H1 (cell line): Measurements from ENCODE around the gene MYH13.

Experiments used
- CTCF ChIP-seq, 3 experiments: IDR thresholded peaks; 1 replicate in 2 of 3; 2 replicates in 1 of 3; pipeline versions ENCODE4 v1.5.1 to v1.6.1; 2011; ENCODE audit warnings: low read length in 3 of 3, mild to moderate bottlenecking in 3 of 3, inconsistent platforms in 2 of 3, low read depth in 1 of 3, moderate library complexity in 1 of 3; ENCODE audit not compliant: insufficient read depth in 1 of 3; ENCODE audit errors: control extremely low read depth in 1 of 3
- E2F6 ChIP-seq: IDR thresholded peaks from 2 replicates; pipeline ENCODE4 v1.6.1; 2012; ENCODE audit warnings: inconsistent platforms
- EZH2 ChIP-seq: fragments of 200-600 bp; sonication (generic); IDR thresholded peaks from 2 replicates; pipeline ENCODE4 v1.7.1; 2012; ENCODE audit warnings: low read depth, mild to moderate bottlenecking, moderate library complexity, low read length, inconsistent platforms; ENCODE audit not compliant: severe bottlenecking
- FOSL1 ChIP-seq: IDR thresholded peaks from 2 replicates; pipeline ENCODE4 v1.6.1; 2011; ENCODE audit warnings: mild to moderate bottlenecking, low read depth, low read length, moderate library complexity; ENCODE audit not compliant: insufficient read depth
- MAX ChIP-seq: IDR thresholded peaks from 2 replicates; pipeline ENCODE4 v1.6.1; 2012; ENCODE audit warnings: inconsistent platforms
- NRF1 ChIP-seq: IDR thresholded peaks from 2 replicates; pipeline ENCODE4 v1.6.1; 2011; ENCODE audit warnings: mild to moderate bottlenecking, low read depth, low read length, improper control_type of control experiment
- POLR2AphosphoS5 ChIP-seq: IDR thresholded peaks from 2 replicates; pipeline ENCODE4 v1.6.1; 2011; ENCODE audit warnings: low read depth, low read length
- POU5F1 ChIP-seq: IDR thresholded peaks from 2 replicates; pipeline ENCODE4 v1.6.1; 2011; ENCODE audit warnings: low read depth, mild to moderate bottlenecking, low read length, moderate library complexity
- RAD21 ChIP-seq, 2 experiments: IDR thresholded peaks in 1 of 2; conservative IDR thresholded peaks in 1 of 2; 2 replicates each; pipeline ENCODE4 v1.6.1; 2011; ENCODE audit warnings: low read depth in 2 of 2, low read length in 2 of 2, improper control_type of control experiment in 1 of 2, inconsistent platforms in 1 of 2, mild to moderate bottlenecking in 1 of 2, moderate library complexity in 1 of 2
- SP1 ChIP-seq: IDR thresholded peaks from 2 replicates; pipeline ENCODE4 v1.6.1; 2011; ENCODE audit warnings: low read depth, low read length
- SRF ChIP-seq: IDR thresholded peaks from 2 replicates; pipeline ENCODE4 v1.6.1; 2011; ENCODE audit warnings: mild to moderate bottlenecking, low read depth, low read length, moderate library complexity
- TAF1 ChIP-seq: IDR thresholded peaks from 2 replicates; pipeline ENCODE4 v1.6.1; 2011; ENCODE audit warnings: mild to moderate bottlenecking, low read depth, low read length
- TBP ChIP-seq: IDR thresholded peaks from 2 replicates; pipeline ENCODE4 v1.6.1; 2011; ENCODE audit warnings: low read depth, low read length, improper control_type of control experiment

- TF ChIP-seq CTCF (IDR thresholded peaks at IDR 0.05; ENCODE audit: control extremely low read depth in 1 of 3, insufficient read depth in 1 of 3, low read depth in 1 of 3, low read length in 3 of 3), result no peak
- no peak for TF ChIP-seq TAF1
- no peak for TF ChIP-seq POLR2AphosphoS5
- no peak for TF ChIP-seq TBP
- no peak for TF ChIP-seq E2F6
- TF ChIP-seq POU5F1, result no peak
- no peak for TF ChIP-seq SP1
- TF ChIP-seq FOSL1, result no peak
- no peak for TF ChIP-seq NRF1
- TF ChIP-seq MAX, result no peak
- no peak for TF ChIP-seq SRF
- TF ChIP-seq EZH2, result no peak
- TF ChIP-seq RAD21 (IDR thresholded peaks at IDR 0.05 in 1 of 2, conservative IDR thresholded peaks at IDR 0.05 in 1 of 2; ENCODE audit: low read depth in 2 of 2, low read length in 2 of 2), result no peak
These were observed 67.4 kb downstream of the MYH13 start for GRCh38 chr17:10305398-10305797.
